GM18505 (cell line): ENCODE measurements around the gene GNL3.

Experiments used
- ATAC-seq: cut with Tn5 transposase; IDR thresholded peaks from one replicate; pipeline ENCODE4 v1.9.1; 2021; ENCODE audit not compliant: unreplicated experiment
- POLR2A ChIP-seq: IDR thresholded peaks from 4 replicates; pipeline ENCODE4 v1.6.1; 2011; ENCODE audit warnings: borderline replicate concordance; ENCODE audit not compliant: insufficient read depth, insufficient read length; ENCODE audit errors: extremely low read depth

Gene GNL3

DNA sequence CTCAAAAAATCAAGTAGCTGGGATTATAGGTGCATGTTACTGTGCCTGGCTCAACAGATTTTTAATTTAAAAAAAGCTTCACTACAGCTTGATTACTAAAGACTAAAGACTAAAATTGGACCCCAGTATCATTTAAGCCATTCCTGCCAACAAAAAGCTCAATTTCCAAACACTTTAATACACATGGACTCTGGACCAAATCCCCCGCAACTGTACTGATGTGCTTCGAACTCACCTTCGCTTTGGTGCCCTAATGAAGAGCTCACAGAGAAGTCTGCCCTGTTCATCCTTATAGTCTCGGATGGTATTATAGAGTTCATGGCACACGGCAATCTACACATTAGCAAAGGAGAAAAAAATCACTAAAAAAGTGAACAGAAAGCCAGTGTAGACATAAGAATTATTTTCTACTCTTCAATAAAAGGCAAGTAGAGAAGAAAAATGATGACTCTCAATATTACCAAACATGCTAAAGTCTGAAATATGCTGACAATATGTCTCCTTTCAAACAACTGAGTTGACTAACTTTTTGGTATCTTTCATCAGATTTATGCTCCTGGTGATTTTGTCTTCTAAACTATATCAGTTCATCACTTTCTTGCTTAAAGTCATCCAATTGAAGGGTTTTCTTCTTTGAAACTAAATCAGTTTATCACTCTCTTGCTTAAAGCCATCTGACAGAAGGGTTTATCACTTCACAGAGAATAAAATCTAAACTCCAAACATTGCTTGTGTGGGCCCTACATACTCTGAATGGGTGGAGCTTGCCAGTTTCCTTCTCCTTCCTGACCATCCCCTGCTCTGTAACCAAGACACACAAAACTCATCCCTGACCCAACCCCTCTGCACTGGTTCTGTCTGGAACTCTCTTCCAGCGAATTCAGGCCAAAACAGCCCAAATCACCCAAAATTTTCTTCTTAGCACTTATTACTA is 7.3 kb upstream of the GNL3 start:
- TF ChIP-seq POLR2A = no peak
- ATAC-seq = no peak

DNA sequence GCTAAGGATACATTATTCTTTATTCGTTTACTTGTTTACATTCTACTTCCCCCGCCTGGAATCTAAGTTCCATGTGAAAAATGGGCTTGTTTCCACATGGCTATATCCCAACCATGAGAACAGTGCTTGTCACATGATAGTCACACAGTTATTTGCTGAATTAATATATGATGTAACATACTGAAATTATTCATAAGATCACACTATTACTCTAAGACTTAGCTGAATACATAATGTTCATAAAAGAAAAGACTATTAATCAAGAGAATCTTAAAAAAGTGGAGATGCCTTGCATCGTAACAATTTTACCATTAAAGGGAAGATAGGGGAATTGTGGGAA is 6.7 kb upstream of the GNL3 start:
- TF ChIP-seq POLR2A = no peak
- ATAC-seq = no peak

DNA sequence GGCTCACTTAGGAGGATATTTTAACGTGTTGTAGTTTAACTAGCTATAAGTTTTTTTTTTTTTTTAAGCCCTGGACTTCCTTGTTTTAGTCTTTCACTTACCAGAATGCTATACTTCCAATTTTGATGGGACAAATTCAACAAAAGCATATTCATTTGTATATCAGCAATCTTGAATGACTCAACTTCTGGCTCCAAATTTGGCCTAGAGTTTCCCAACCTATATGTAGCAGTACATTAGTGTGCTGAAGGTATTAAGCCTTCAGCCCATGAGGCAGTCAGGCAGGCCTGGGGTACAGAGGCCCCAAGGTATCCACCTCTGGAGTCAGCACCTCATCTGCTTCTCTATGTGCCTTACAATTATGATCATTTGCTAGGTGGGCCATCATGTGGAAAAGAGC is 6.0 kb upstream of the GNL3 start:
- TF ChIP-seq POLR2A = no peak
- no peak for ATAC-seq

DNA sequence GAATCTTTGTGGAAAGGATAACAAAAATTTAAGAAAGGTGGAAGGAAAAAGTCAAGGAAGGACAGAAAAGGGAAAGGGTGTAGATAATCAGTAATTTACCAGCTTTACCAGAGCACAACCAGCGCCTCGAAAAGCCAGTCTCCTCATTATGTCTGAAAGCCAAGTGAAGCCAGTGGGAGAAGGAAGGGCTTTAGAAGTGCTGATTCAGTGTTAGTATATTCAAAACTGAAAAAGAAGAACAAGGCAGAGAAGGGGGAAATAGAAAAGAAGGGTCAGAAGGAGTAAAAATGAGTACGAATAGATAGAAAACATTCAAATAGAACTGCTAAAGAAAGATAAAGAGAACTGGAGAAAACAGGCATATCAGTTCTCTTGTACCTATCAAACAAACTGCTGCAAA is 4.2 kb upstream of the GNL3 start:
- no peak for TF ChIP-seq POLR2A
- no peak for ATAC-seq

DNA sequence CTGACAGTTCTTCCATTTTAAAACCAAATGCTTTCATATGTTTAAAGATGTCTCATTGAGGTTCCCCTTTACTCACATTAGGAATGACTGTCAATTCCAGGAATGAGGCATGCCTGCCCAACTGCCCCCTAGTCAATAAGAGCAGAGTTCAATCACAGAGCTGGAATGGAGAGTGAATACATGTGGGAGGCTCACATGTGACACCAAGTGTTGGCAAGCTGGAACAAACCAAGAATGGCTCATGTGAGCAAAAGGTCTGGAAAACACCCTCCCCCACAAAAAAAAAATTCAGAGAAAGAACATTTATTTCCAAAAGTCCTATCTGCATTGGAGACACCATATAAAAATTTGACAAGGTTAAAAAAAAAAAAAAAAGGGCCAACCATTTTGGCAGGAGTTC is 3.8 kb upstream of the GNL3 start:
- ATAC-seq = no peak
- TF ChIP-seq POLR2A = no peak

DNA sequence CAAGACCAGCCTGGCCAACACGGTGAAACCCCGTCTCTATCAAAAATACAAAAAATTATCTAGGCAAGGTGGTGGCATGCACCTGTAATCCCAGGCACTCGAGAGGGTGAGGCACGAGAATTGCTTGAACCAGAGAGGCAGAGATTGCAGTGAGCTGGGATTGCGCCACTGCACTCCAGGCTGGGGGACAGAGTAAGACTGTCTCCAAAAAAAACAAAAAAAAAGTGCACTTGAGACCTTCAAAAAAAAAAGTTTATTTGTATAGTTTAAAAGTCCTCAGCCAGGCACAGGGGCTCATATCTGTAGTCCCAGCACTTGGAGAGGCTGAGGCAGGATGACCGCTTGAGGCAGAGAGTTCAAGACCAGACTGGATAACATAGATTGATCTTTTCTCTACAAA is 2.2 kb upstream of the GNL3 start:
- no peak for ATAC-seq
- no peak for TF ChIP-seq POLR2A

DNA sequence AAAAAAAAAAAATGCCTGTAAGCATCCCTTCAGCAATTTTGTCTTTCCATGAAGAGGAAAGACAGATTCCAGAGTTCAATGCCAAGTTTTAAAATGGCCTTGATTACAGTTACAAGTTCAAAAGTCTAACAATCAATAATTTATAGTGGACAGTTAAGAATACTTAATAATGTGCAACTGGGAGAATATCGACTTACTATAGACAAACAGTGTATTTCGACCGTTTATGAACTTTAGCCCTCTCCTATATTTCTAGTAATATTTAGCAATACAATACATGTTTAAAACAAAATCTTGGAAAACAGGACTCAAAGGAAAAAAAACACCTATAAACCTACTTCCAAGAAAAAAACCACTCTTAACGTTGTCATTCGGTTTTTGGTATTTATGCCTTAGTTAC is 1.6 kb upstream of the GNL3 start:
- TF ChIP-seq POLR2A = no peak
- no peak for ATAC-seq

DNA sequence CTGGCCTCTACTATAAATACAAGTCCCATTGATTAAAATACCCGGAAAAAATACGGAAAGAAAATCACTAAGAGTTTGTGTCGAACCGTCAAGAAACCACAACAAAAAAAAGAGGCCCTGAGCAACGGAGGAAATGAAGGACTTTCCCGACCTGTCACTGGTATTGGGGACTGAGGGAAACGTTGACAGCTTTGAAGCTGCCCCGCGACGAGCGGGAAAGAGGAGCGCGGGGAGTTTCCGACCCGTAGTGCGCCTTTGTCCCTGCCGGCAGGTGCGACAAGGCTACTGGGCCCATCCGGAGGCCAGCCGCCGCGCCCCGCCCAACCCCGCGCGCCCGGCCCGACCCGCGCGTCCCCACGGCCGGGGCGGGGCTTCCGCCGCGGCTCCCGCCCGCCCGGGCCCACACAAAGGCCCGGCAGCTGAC is 535 bp upstream of the GNL3 start:
- TF ChIP-seq POLR2A = no peak
- peak; percentile 82 for ATAC-seq

DNA sequence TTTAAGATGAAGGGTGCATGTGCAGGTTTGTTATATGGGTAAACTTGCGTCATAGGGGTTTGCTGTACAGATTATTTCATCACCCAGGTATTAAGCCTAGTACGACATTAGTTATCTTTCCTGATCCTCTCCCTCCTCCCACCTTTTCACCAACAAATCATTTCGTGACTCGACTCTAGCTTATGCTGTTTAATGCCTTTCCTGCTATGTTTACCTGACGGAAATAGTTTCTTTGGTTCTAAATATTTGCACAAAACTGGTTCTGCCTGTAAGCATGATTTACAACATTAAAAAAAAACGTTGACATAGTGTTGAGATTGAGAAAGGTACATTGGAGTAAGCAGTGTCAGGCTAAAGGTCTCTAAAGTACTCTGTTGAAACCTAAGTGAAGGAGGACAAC is 2.4 kb downstream of the GNL3 start:
- no peak for ATAC-seq
- no peak for TF ChIP-seq POLR2A

DNA sequence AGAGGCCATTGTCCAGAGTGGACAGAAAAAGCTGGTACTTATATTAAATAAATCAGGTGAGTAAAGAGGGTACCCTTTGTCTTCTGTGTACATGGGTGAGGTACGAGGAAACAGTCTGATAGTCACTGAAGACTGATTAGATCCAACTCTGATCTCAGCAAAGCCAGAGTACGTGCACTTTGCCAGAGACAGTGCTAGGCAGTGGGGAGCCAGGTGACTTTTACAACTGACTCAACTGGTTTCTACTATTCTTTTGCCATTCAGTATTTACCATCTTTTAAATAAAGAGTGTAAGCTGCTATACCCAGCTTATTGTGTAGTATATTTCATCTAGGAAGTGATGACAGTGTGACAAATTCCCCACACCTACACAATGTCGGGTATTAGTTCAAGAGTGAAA is 3.3 kb downstream of the GNL3 start:
- no peak for TF ChIP-seq POLR2A
- no peak for ATAC-seq

DNA sequence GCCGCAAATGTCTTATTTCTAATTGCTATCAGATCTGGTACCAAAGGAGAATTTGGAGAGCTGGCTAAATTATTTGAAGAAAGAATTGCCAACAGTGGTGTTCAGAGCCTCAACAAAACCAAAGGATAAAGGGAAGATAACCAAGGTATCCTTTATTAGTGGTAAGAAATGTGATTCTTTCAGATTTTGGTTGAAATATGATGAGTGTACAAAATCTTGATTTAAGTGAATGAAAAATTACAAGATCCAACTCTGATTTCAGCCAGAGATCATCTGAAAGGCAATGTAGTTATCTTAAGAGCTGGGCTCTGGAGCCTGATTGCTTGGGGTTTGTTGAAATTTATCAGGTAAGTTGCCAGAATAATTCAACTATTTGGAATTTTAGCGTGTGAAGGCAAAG is 4.7 kb downstream of the GNL3 start:
- no peak for ATAC-seq

DNA sequence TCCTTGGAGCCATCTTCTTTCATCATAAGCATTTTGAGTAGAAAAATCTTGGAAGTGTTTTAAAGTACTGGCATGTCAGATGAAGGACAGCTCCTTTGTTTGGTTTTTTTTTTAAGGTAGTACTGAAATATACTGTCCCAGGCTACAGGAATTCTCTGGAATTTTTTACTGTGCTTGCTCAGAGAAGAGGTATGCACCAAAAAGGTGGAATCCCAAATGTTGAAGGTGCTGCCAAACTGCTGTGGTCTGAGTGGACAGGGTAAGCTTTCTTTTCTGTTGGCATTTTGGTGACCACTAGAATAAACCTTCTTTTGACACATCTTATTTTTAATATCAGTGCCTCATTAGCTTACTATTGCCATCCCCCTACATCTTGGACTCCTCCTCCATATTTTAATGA is 7.2 kb downstream of the GNL3 start:
- ATAC-seq = no peak
- no peak for TF ChIP-seq POLR2A

More for the DNA sequence above, 4.7 kb downstream of the GNL3 start:
- TF ChIP-seq POLR2A = no peak

DNA sequence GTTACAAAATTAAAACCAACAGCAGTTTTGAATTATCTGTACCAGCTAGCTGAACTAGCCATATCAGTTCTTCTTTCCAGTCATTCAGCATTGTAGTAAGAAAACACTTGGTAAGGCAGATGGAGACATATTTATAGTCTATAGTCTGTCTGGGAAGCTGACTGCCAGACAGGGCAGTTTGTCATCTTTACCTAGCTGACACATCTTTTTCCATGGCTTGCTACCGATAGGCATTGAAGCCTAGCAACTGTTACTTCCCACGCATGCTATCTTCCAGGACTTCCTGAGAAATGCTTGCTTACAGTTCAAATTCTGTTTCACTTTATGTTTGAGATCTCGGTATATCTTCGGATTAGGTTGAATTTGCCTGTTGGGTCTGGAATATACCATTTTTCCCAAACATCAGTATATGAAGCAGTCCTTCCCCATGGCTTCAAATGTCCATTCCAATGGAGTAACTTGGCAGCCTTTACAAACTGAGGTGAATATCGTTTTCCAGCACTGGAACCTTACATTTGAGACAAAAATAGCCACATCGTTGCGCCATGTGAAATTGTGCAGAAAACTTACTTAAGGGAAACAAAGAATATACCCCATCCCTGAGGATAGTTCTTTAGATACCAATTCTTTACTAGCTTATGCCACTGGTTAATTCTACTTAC is 8.8 kb downstream of the GNL3 start:
- no peak for ATAC-seq

More for the DNA sequence above, 8.8 kb downstream of the GNL3 start:
- TF ChIP-seq POLR2A = no peak
